C4-2B (cell line): ENCODE data around the gene ANKRD11.

Experiments
- CTCF ChIP-seq: fragments of 450-650 bp; conservative IDR thresholded peaks from 2 replicates; pipeline ENCODE4 v1.5.1; 2017; ENCODE audit warnings: mild to moderate bottlenecking
- ZFX ChIP-seq: fragments of 450-650 bp; IDR thresholded peaks from 2 replicates; pipeline ENCODE4 v1.6.1; 2017

GRCh38 chr16:89257281-89257731 is 233.1 kb downstream of the ANKRD11 start:
- TF ChIP-seq CTCF (no peak), ZFX (no peak)
